ENCODE results near the gene TCP11L2. TPM values are rescaled to one million over a fixed set of nuclear protein-coding genes. Genes with fewer than 3 reads are reported as not detected.
"Not testable (repeated sequence)": the region's sequence is repeated elsewhere in the genome, so short reads cannot be mapped to it uniquely, and the experiment has no call there.

The TCP11L2 gene
- total RNA-seq, 4 donors from 2014 or later, result 8.0 to 47.8 (median 41.7) TPM

GRCh38 chr12:106284358-106285105 lies 18.0 kb upstream of the TCP11L2 start:
- no peaks in the 10 kb centered on the region for H3K27me3 ChIP-seq
- H3K36me3 ChIP-seq, result no peaks in the 10 kb centered on the region
- H3K4me1 ChIP-seq, result peaks cover 0 to 13% (median 4%) of the 10 kb centered on the region in 4 donors
- in situ Hi-C loops (cut with MboI; ENCODE audit: low pct_ligation_motif_present in 1 of 4, low pct_unique_long_range_greater_than_20kb in 1 of 4, low sequenced_read_pairs in 3 of 4), result loop anchor here in 3 of 4 donors (5.0 kb wide), 2 partner anchors 52 to 57 kb away; no protein-coding TSS in a partner anchor
- TF ChIP-seq CTCF (IDR thresholded peaks at IDR 0.05), result no peak
- no peak for TF ChIP-seq POLR2A (IDR thresholded peaks at IDR 0.05)
- TF ChIP-seq POLR2AphosphoS5 (IDR thresholded peaks at IDR 0.05), result no peak
- no peak for TF ChIP-seq EP300 (IDR thresholded peaks at IDR 0.05; ENCODE audit: low read depth)
- H3K27ac ChIP-seq, result no peak overlapping the region
- no peak overlapping the region for H3K4me3 ChIP-seq
- H3K9me3 ChIP-seq, result no peaks in the 10 kb centered on the region
- 45 to 69% methylated on average over 6 to 10 of the region's 10 CpGs for WGBS, 2 donors (ENCODE audit: low coverage in 1 of 2)
- intact Hi-C loops (cut with DNase I; ENCODE audit: low total_unique reads), result no loop called here
- DNase-seq, result no peak

GRCh38 chr12:106285982-106286381 lies 16.6 kb upstream of the TCP11L2 start:
- H3K36me3 ChIP-seq, result no peaks in the 10 kb centered on the region
- 65 to 87% methylated on average over 4 of the region's 4 CpGs for WGBS, 2 donors (ENCODE audit: low coverage in 1 of 2)
- in situ Hi-C loops (cut with MboI; ENCODE audit: low pct_ligation_motif_present in 1 of 4, low pct_unique_long_range_greater_than_20kb in 1 of 4, low sequenced_read_pairs in 3 of 4), result no loop called here
- H3K27me3 ChIP-seq, result no peaks in the 10 kb centered on the region
- no peak overlapping the region for H3K4me3 ChIP-seq
- no peaks in the 10 kb centered on the region for H3K9me3 ChIP-seq
- TF ChIP-seq EP300 (IDR thresholded peaks at IDR 0.05; ENCODE audit: low read depth), result no peak
- no peak for TF ChIP-seq POLR2A (IDR thresholded peaks at IDR 0.05)
- no peak for TF ChIP-seq POLR2AphosphoS5 (IDR thresholded peaks at IDR 0.05)
- no peak for TF ChIP-seq CTCF (IDR thresholded peaks at IDR 0.05)
- DNase-seq, result no peak
- intact Hi-C loops (cut with DNase I; ENCODE audit: low total_unique reads), result no loop called here
- no peak overlapping the region for H3K27ac ChIP-seq
- peaks cover 0 to 20% (median 8%) of the 10 kb centered on the region in 4 donors for H3K4me1 ChIP-seq

DNA sequence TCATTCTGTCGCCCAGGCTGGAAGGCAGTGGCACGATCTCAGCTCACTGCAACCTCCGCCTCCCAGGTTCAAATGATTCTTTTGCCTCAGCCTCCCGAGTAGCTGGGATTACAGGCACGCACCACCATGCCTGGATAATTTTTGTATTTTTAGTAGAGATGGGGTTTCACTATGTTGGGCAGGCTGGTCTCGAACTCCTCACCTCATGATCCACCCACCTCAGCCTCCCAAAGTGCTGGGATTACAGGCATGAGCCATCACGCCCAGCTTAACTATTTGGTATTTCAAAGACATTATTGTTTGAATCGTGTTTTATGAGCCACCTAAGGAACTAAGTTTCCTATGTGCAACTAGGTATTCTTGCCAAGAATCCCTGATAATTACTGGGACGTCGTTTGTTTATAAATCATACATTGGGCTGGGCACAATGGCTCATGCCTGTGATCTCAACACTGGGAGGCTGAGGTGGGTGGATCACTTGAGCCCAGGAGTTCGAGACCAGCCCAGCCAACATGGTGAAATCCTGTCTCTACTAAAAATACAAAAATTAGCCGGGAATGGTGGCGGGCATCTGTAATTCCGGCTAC lies 15.9 kb upstream of the TCP11L2 start:
- H3K27ac ChIP-seq; H3K27me3 ChIP-seq; H3K9me3 ChIP-seq; DNase-seq; intact Hi-C loops (cut with DNase I; ENCODE audit: low total_unique reads); H3K4me3 ChIP-seq; H3K36me3 ChIP-seq; in situ Hi-C loops (cut with MboI; ENCODE audit: low pct_ligation_motif_present in 1 of 4, low pct_unique_long_range_greater_than_20kb in 1 of 4, low sequenced_read_pairs in 3 of 4): not testable (repeated sequence)
- 75 to 92% methylated on average over 6 to 14 of the region's 14 CpGs for WGBS, 2 donors (ENCODE audit: low coverage in 1 of 2)
- H3K4me1 ChIP-seq, result peaks cover 0 to 27% (median 9%) of the 10 kb centered on the region in 4 donors

- Histone ChIP-seq H3K4me1 (peaks cover 0 to 28% (median 11%) of the 10 kb centered on the region in 4 donors), H3K4me3 (no peak overlapping the region), H3K9me3 (no peaks in the 10 kb centered on the region), H3K27ac (peak overlapping the region in 1 of 4 donors; percentile 4), H3K27me3 (no peaks in the 10 kb centered on the region), H3K36me3 (no peaks in the 10 kb centered on the region)
- intact Hi-C loops (cut with DNase I; ENCODE audit: low total_unique reads), result no loop called here
- WGBS, 2 donors (ENCODE audit: low coverage in 1 of 2), result 88 to 90% methylated on average over 1 of the region's 1 CpG
- in situ Hi-C loops (cut with MboI; ENCODE audit: low pct_ligation_motif_present in 1 of 4, low pct_unique_long_range_greater_than_20kb in 1 of 4, low sequenced_read_pairs in 3 of 4), result no loop called here
- TF ChIP-seq POLR2A (IDR thresholded peaks at IDR 0.05) (no peak), CTCF (IDR thresholded peaks at IDR 0.05) (no peak), POLR2AphosphoS5 (IDR thresholded peaks at IDR 0.05) (no peak), EP300 (IDR thresholded peaks at IDR 0.05; ENCODE audit: low read depth) (no peak)
- no peak for DNase-seq
Observed at GRCh38 chr12:106287364-106287763, 15.2 kb upstream of the TCP11L2 start.

All from transverse colon (tissue), 4 donors.